HEK293 (cell line): Measurements from ENCODE around the gene SOCS6.

Experiments
- ZNF184 ChIP-seq: fragments of 450-650 bp; IDR thresholded peaks from 2 replicates; pipeline ENCODE4 v1.5.1; 2018; ENCODE audit warnings: missing biosample characterization, mild to moderate bottlenecking, missing genetic modification characterization
- ZNF248 ChIP-seq: fragments of 450-650 bp; formaldehyde crosslinking; IDR thresholded peaks from 2 replicates; pipeline ENCODE4 v1.5.1; 2017; ENCODE audit warnings: missing biosample characterization, missing genetic modification characterization
- ZNF558 ChIP-seq: fragments of 450-650 bp; formaldehyde crosslinking; IDR thresholded peaks from 2 replicates; pipeline ENCODE4 v1.5.1; 2016; ENCODE audit warnings: missing biosample characterization, missing genetic modification characterization
- ZNF670 ChIP-seq: fragments of 450-650 bp; formaldehyde crosslinking; IDR thresholded peaks from 2 replicates; pipeline ENCODE4 v1.5.1; 2016; ENCODE audit warnings: missing biosample characterization, missing genetic modification characterization, low read depth
- TF ChIP-seq, protein P1 (sequence below): fragments of 450-650 bp; formaldehyde crosslinking; IDR thresholded peaks from 2 replicates; pipeline ENCODE4 v1.5.1; 2016; ENCODE audit warnings: missing biosample characterization, missing genetic modification characterization
- TF ChIP-seq, protein P2 (sequence below): fragments of 450-650 bp; formaldehyde crosslinking; IDR thresholded peaks from 2 replicates; pipeline ENCODE4 v1.5.1; 2016; ENCODE audit warnings: missing biosample characterization, missing genetic modification characterization, low read depth
- TF ChIP-seq, protein P3 (sequence below): fragments of 450-650 bp; formaldehyde crosslinking; IDR thresholded peaks from 2 replicates; pipeline ENCODE4 v1.5.1; 2016; ENCODE audit warnings: missing biosample characterization, missing genetic modification characterization
- TF ChIP-seq, protein P4 (sequence below): fragments of 450-650 bp; formaldehyde crosslinking; IDR thresholded peaks from 2 replicates; pipeline ENCODE4 v1.5.1; 2016; ENCODE audit warnings: missing biosample characterization, missing genetic modification characterization

DNA sequence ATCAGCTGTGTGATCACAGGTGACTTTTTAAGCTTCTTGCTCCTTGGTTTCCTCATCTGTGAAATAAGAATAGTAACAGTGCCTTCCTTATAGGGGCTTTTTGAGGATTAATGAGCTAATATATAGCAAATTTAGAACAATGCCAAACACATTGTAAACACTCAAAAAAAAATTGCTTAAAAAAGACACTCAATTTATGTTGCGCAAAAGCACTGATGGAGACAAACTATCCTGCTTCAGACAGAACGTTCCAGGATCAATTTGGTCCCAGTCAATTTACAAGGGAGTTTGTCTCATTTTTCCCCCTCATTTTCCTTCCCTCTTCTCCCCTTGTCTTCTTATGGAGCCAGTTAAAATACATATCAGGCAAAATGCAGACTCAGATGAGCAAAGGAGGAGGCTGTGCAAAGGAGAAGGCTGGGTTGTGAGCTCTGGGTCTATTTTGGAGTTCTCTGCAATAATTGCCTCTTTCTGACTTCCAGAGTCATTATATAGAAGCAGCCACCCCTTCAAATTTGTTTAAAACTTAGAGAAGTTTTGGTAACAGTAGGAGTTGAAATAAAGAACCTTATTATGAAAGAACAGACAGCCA lies 83.7 kb downstream of the SOCS6 start:
- TF ChIP-seq, protein P1, sequence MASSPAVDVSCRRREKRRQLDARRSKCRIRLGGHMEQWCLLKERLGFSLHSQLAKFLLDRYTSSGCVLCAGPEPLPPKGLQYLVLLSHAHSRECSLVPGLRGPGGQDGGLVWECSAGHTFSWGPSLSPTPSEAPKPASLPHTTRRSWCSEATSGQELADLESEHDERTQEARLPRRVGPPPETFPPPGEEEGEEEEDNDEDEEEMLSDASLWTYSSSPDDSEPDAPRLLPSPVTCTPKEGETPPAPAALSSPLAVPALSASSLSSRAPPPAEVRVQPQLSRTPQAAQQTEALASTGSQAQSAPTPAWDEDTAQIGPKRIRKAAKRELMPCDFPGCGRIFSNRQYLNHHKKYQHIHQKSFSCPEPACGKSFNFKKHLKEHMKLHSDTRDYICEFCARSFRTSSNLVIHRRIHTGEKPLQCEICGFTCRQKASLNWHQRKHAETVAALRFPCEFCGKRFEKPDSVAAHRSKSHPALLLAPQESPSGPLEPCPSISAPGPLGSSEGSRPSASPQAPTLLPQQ = no peak
- TF ChIP-seq ZNF248 (tag by site-specific recombination) (no peak), ZNF558 (tag by site-specific recombination) (no peak), ZNF184 (no peak), ZNF670 (tag by site-specific recombination) (no peak)
- TF ChIP-seq, protein P2, sequence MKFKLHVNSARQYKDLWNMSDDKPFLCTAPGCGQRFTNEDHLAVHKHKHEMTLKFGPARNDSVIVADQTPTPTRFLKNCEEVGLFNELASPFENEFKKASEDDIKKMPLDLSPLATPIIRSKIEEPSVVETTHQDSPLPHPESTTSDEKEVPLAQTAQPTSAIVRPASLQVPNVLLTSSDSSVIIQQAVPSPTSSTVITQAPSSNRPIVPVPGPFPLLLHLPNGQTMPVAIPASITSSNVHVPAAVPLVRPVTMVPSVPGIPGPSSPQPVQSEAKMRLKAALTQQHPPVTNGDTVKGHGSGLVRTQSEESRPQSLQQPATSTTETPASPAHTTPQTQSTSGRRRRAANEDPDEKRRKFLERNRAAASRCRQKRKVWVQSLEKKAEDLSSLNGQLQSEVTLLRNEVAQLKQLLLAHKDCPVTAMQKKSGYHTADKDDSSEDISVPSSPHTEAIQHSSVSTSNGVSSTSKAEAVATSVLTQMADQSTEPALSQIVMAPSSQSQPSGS (tag by site-specific recombination) = no peak
- TF ChIP-seq, protein P3, sequence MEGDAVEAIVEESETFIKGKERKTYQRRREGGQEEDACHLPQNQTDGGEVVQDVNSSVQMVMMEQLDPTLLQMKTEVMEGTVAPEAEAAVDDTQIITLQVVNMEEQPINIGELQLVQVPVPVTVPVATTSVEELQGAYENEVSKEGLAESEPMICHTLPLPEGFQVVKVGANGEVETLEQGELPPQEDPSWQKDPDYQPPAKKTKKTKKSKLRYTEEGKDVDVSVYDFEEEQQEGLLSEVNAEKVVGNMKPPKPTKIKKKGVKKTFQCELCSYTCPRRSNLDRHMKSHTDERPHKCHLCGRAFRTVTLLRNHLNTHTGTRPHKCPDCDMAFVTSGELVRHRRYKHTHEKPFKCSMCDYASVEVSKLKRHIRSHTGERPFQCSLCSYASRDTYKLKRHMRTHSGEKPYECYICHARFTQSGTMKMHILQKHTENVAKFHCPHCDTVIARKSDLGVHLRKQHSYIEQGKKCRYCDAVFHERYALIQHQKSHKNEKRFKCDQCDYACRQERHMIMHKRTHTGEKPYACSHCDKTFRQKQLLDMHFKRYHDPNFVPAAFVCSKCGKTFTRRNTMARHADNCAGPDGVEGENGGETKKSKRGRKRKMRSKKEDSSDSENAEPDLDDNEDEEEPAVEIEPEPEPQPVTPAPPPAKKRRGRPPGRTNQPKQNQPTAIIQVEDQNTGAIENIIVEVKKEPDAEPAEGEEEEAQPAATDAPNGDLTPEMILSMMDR (tag by site-specific recombination) = no peak
- TF ChIP-seq, protein P4, sequence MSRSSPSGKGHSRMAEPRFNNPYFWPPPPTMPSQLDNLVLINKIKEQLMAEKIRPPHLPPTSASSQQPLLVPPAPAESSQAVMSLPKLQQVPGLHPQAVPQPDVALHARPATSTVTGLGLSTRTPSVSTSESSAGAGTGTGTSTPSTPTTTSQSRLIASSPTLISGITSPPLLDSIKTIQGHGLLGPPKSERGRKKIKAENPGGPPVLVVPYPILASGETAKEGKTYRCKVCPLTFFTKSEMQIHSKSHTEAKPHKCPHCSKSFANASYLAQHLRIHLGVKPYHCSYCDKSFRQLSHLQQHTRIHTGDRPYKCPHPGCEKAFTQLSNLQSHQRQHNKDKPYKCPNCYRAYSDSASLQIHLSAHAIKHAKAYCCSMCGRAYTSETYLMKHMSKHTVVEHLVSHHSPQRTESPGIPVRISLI (tag by site-specific recombination) = no peak
